H1 (cell line): ENCODE measurements around the gene UBE2L6. TPM values are rescaled to one million over a fixed set of nuclear protein-coding genes. Genes with fewer than 3 reads are reported as not detected.

Experiments
- CTCF ChIA-PET: fragments of 300-600 bp; sonication (Branson Sonifier 250); formaldehyde crosslinking; loops from one replicate; lab custom pipeline; 2021; ENCODE audit not compliant: partially characterized antibody; lab: Charles Lee
- POLR2A ChIA-PET: fragments of 300-600 bp; sonication (Branson Sonifier 250); formaldehyde crosslinking; loops from one replicate; lab custom pipeline; 2021; ENCODE audit warnings: inconsistent platforms; ENCODE audit not compliant: partially characterized antibody; lab: Charles Lee
- DNase-seq, 2 experiments: peaks; one replicate each; pipeline versions ENCODE4 v3.0.0 to v3.0.0-alpha.2; 2010 to 2022; ENCODE audit warnings: low spot score in 2 of 2, low read depth in 1 of 2, mixed read lengths in 1 of 2
- FAIRE-seq: peaks from 2 replicates; lab custom pipeline; 2011; peaks lifted over from hg19 to GRCh38; lab: Jason Lieb, UNC
- H2AFZ ChIP-seq: 2 replicates; pipeline ENCODE4 v1.8.1; 2012; ENCODE audit warnings: low read length, inconsistent platforms
- H2AK5ac ChIP-seq: 2 replicates; pipeline ENCODE4 v1.6.1; 2013; ENCODE audit warnings: low read depth, low read length
- H2BK120ac ChIP-seq: replicated peaks from 2 replicates; pipeline ENCODE3; 2013; ENCODE audit warnings: low read depth, low read length, inconsistent platforms
- H2BK12ac ChIP-seq: 2 replicates; pipeline ENCODE4 v1.6.1; 2013; ENCODE audit warnings: low read depth, low read length
- H2BK15ac ChIP-seq: 2 replicates; pipeline ENCODE4 v1.6.1; 2013; ENCODE audit warnings: low read length
- H2BK20ac ChIP-seq: 2 replicates; pipeline ENCODE4 v1.6.1; 2013; ENCODE audit warnings: low read length
- H2BK5ac ChIP-seq: 2 replicates; pipeline ENCODE4 v1.6.1; 2013; ENCODE audit warnings: low read depth, low read length
- H3K14ac ChIP-seq: 2 replicates; pipeline ENCODE4 v1.6.1; 2013; ENCODE audit warnings: inconsistent platforms; ENCODE audit not compliant: insufficient read length
- H3K18ac ChIP-seq: 2 replicates; pipeline ENCODE4 v1.6.1; 2013; ENCODE audit warnings: low read length; ENCODE audit errors: extremely low read depth
- H3K23ac ChIP-seq: 2 replicates; pipeline ENCODE4 v1.6.1; 2013; ENCODE audit warnings: inconsistent platforms; ENCODE audit not compliant: insufficient read length
- H3K23me2 ChIP-seq: 2 replicates; pipeline ENCODE4 v1.6.1; 2013; ENCODE audit warnings: low read depth, low read length
- H3K27ac ChIP-seq: 2 replicates; pipeline ENCODE4 v1.6.1; 2011; ENCODE audit warnings: low read depth, low read length, inconsistent platforms
- H3K27me3 ChIP-seq, 4 experiments: replicated peaks in 1 of 4; 1 replicate in 1 of 4; 2 replicates in 3 of 4; pipeline versions ENCODE4 v1.6.1 to v1.8.1; 2011 to 2013; ENCODE audit warnings: low read length in 3 of 4, mild to moderate bottlenecking in 3 of 4, inconsistent platforms in 2 of 4, mixed read lengths in 2 of 4, moderate library complexity in 1 of 4; ENCODE audit not compliant: control insufficient read depth in 3 of 4, insufficient read depth in 3 of 4; ENCODE audit errors: extremely low read depth in 1 of 4
- H3K36me3 ChIP-seq, 4 experiments: 2 replicates each; pipeline versions ENCODE4 v1.6.1 to v1.8.1; 2011 to 2013; ENCODE audit warnings: mild to moderate bottlenecking in 4 of 4, low read length in 3 of 4, moderate library complexity in 2 of 4, control low read depth in 1 of 4, inconsistent platforms in 1 of 4; ENCODE audit not compliant: insufficient read depth in 4 of 4, control insufficient read depth in 2 of 4
- H3K4ac ChIP-seq: replicated peaks from 2 replicates; pipeline ENCODE3; 2013; ENCODE audit warnings: low read length, low read depth, mixed read lengths, inconsistent platforms; ENCODE audit not compliant: insufficient read length
- H3K4me1 ChIP-seq, 4 experiments: replicated peaks in 1 of 4; 1 replicate in 1 of 4; 2 replicates in 3 of 4; pipeline versions ENCODE4 v1.6.1 to v1.8.1; 2011 to 2013; ENCODE audit warnings: low read length in 3 of 4, inconsistent platforms in 2 of 4, mixed read lengths in 1 of 4; ENCODE audit not compliant: insufficient read depth in 4 of 4, control insufficient read depth in 3 of 4
- H3K4me2 ChIP-seq, 2 experiments: 2 replicates each; pipeline versions ENCODE4 v1.6.1 to v1.8.1; 2011 to 2013; ENCODE audit warnings: low read depth in 2 of 2, low read length in 2 of 2, control low read depth in 1 of 2, inconsistent platforms in 1 of 2, mild to moderate bottlenecking in 1 of 2; ENCODE audit not compliant: insufficient read depth in 1 of 2
- H3K4me3 ChIP-seq, 4 experiments: fragments of 200-600, 300-600 bp in 1 of 4; sonication (generic), shearing (Covaris generic), sonication (Bioruptor Twin) in 1 of 4; 2 replicates each; pipeline versions ENCODE4 v1.5.1 to v1.8.1; 2011 to 2016; ENCODE audit warnings: low read length in 4 of 4, low read depth in 3 of 4, control low read depth in 2 of 4, inconsistent platforms in 2 of 4, mild to moderate bottlenecking in 2 of 4, mixed read lengths in 1 of 4, moderate library complexity in 1 of 4; ENCODE audit not compliant: insufficient read depth in 2 of 4; ENCODE audit errors: extremely low read depth in 1 of 4
- H3K56ac ChIP-seq: replicated peaks from 2 replicates; pipeline ENCODE3; 2013; ENCODE audit warnings: low read depth, mild to moderate bottlenecking, mixed read lengths, low read length, inconsistent platforms; ENCODE audit not compliant: insufficient read length
- H3K79me1 ChIP-seq: 2 replicates; pipeline ENCODE4 v1.6.1; 2013; ENCODE audit warnings: low read depth, low read length, control low read depth
- H3K79me2 ChIP-seq, 2 experiments: 2 replicates each; pipeline versions ENCODE4 v1.6.1 to v1.8.1; 2012 to 2013; ENCODE audit warnings: low read length in 2 of 2, mild to moderate bottlenecking in 2 of 2, inconsistent platforms in 1 of 2; ENCODE audit not compliant: insufficient read depth in 2 of 2, control insufficient read depth in 1 of 2
- H3K9ac ChIP-seq, 4 experiments: replicated peaks in 1 of 4; 1 replicate in 1 of 4; 2 replicates in 3 of 4; pipeline versions ENCODE4 v1.6.1 to v1.8.1; 2011 to 2013; ENCODE audit warnings: low read depth in 3 of 4, low read length in 3 of 4, control low read depth in 2 of 4, mild to moderate bottlenecking in 2 of 4, moderate library complexity in 2 of 4, inconsistent platforms in 1 of 4; ENCODE audit errors: extremely low read depth in 1 of 4
- H3K9me3 ChIP-seq, 2 experiments: 2 replicates each; pipeline versions ENCODE4 v1.6.1 to v1.8.1; 2012 to 2013; ENCODE audit warnings: mild to moderate bottlenecking in 2 of 2, moderate library complexity in 2 of 2, control low read depth in 1 of 2, inconsistent platforms in 1 of 2, low read depth in 1 of 2, low read length in 1 of 2, mixed read lengths in 1 of 2; ENCODE audit not compliant: insufficient read depth in 2 of 2
- H4K20me1 ChIP-seq, 2 experiments: replicated peaks in 1 of 2; 2 replicates each; pipeline versions ENCODE3 to v1.8.1; 2011 to 2013; ENCODE audit warnings: inconsistent platforms in 2 of 2, low read length in 2 of 2, mild to moderate bottlenecking in 1 of 2; ENCODE audit not compliant: insufficient read depth in 2 of 2, control insufficient read depth in 1 of 2
- H4K5ac ChIP-seq: 2 replicates; pipeline ENCODE4 v1.6.1; 2013; ENCODE audit warnings: low read length, low read depth, mixed read lengths, inconsistent platforms; ENCODE audit not compliant: insufficient read length
- H4K8ac ChIP-seq: 2 replicates; pipeline ENCODE4 v1.8.0; 2013; ENCODE audit warnings: mild to moderate bottlenecking, moderate library complexity, low read length, inconsistent platforms; ENCODE audit not compliant: insufficient read depth; ENCODE audit errors: extremely low read depth
- H4K91ac ChIP-seq: replicated peaks from 2 replicates; pipeline ENCODE3; 2013; ENCODE audit warnings: low read length, mixed read lengths, inconsistent platforms; ENCODE audit not compliant: insufficient read length
- BACH1 ChIP-seq: IDR thresholded peaks from 2 replicates; pipeline ENCODE4 v1.6.1; 2012; ENCODE audit warnings: low read length, improper control_type of control experiment
- SIX5 ChIP-seq: IDR thresholded peaks from 2 replicates; pipeline ENCODE4 v1.6.1; 2011; ENCODE audit warnings: mild to moderate bottlenecking, low read depth, low read length
- YY1 ChIP-seq: IDR thresholded peaks from 2 replicates; pipeline ENCODE4 v1.6.1; 2011; ENCODE audit warnings: low read depth, mild to moderate bottlenecking, low read length
- WGBS, 2 experiments: shearing (Covaris generic) in 1 of 2; methylation state at CpG; one replicate each; pipeline versions ENCODE4 v1.1.6 to v1.1.7; 2013 to 2015; ENCODE audit warnings: low lambda C conversion rate in 2 of 2, mixed read lengths in 2 of 2, inconsistent platforms in 1 of 2, low coverage in 1 of 2, missing lambda C conversion rate in 1 of 2; ENCODE audit not compliant: insufficient replicate concordance in 2 of 2, insufficient coverage in 1 of 2, insufficient read length in 1 of 2; ENCODE audit errors: extremely low coverage in 1 of 2, missing lambda C conversion rate in 1 of 2; 5-methylcytosine and 5-hydroxymethylcytosine counted together
- polyA plus RNA-seq, 7 experiments: library from polyadenylated mRNA; depleted of rRNA in 3 of 7; stranded (reverse) in 5 of 7; unstranded in 2 of 7; fragments of >200 nt in 5 of 7; fragments of 200-250 nt in 2 of 7; gene quantifications; 1 replicate in 5 of 7; 2 replicates in 1 of 7; 4 replicates in 1 of 7; pipeline versions ENCODE4 v1.2.1 to v1.2.3, GENCODE V29; 2011 to 2013; ENCODE audit warnings: missing spikeins in 2 of 7, mixed read lengths in 2 of 7
- total RNA-seq: library from RNA; stranded (reverse); fragmentation: NEBNext Ultra II Directional; extraction: Animal tissue kit (Norgen Biotek cat#: 25700); gene quantifications from 2 replicates; pipeline ENCODE4 v1.2.1, GENCODE V29; 2021

The UBE2L6 gene
- total and polyA plus RNA-seq, 2 of the 8 experiments (the other 6 are each of a cell fraction or from before 2014, with no cell fraction given): 67.8 to 89.2 TPM

DNA sequence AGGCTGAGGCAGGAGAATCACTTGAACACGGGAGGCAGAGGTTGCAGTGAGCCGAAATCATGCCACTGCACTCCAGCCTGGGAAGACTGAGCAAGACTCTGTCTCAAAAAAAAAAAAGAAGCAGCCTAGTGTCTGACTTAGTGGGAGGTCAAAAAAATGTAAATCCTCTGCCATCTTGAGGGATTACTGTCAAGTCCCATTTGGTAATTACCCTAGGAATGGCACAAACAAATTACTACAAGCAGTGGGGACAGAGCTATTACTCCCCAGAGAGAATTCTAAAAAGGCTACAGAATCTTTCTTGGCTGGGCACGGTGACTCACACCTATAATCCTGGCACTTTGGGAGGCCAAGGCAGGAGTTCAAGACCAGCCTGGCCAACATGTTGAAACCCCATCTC is 33.8 kb upstream of the UBE2L6 start:
- Histone ChIP-seq H3K4me3 (no peak overlapping the region), H3K27me3 (no peaks in the 10 kb centered on the region), H4K5ac (no peak overlapping the region), H3K9me3 (no peaks in the 10 kb centered on the region), H3K4me2 (no peak overlapping the region), H2AFZ (no peak overlapping the region), H3K56ac (no peak overlapping the region), H2BK120ac (no peak overlapping the region), H3K14ac (no peak overlapping the region), H2BK20ac (no peak overlapping the region), H3K9ac (no peak overlapping the region), H4K91ac (no peak overlapping the region), H2AK5ac (no peak overlapping the region), H3K4me1 (peaks cover 7 to 16% (median 11%) of the 10 kb centered on the region in 4 experiments), H2BK5ac (no peak overlapping the region), H2BK15ac (no peak overlapping the region), H3K79me1 (no peaks in the 10 kb centered on the region), H3K27ac (no peak overlapping the region), H4K20me1 (no peaks in the 10 kb centered on the region), H3K23ac (no peak overlapping the region), H3K36me3 (peaks cover 0 to 6% (median 0%) of the 10 kb centered on the region in 4 experiments; a peak in 2 of 8 replicates), H3K4ac (no peak overlapping the region), H3K18ac (no peak overlapping the region), H3K23me2 (peaks cover 7% of the 10 kb centered on the region), H3K79me2 (no peaks in the 10 kb centered on the region; a peak in 3 of 4 replicates), H4K8ac (no peak overlapping the region), H2BK12ac (no peak overlapping the region)
- POLR2A ChIA-PET: interaction anchor here (8.0 to 51.1 kb wide), 2 partner anchors 32 to 43 kb away, joined by 66 to 1546 read pairs; partner anchors contain the start of genes CLP1, UBE2L6 and YPEL4
- TF ChIP-seq YY1: no peak
- no peak for TF ChIP-seq SIX5
- TF ChIP-seq BACH1: no peak
- DNase-seq: no peak
- WGBS, 2 experiments: 94% methylated on average over 3 of the region's 3 CpGs; no CpG with 5 or more reads in 1 of the 2 experiments
- CTCF ChIA-PET: interaction anchor here (0.8 to 20.2 kb wide), 7 partner anchors 10 to 119 kb away, joined by 3 to 286 read pairs (median 3); partner anchors contain the start of gene UBE2L6
- FAIRE-seq: no peak
